Hepatocyte (in vitro differentiated cells): ENCODE results near the gene SLC5A10. TPM values are rescaled to one million over a fixed set of nuclear protein-coding genes. Genes with fewer than 3 reads are reported as not detected.

Source experiments
- DNase-seq: peaks from one replicate; pipeline ENCODE4 v3.0.0-alpha.2; 2016; ENCODE audit warnings: low spot score
- H2AFZ ChIP-seq: fragments of 200-600 bp; sonication (generic); 2 replicates; pipeline ENCODE4 v1.6.0; 2016; ENCODE audit warnings: antibody characterized with exemption, mild to moderate bottlenecking
- H3K27ac ChIP-seq: fragments of 200-600 bp; sonication (generic); 2 replicates; pipeline ENCODE4 v1.5.1; 2016; ENCODE audit warnings: mild to moderate bottlenecking
- H3K27me3 ChIP-seq: fragments of 200-600 bp; sonication (generic); 2 replicates; pipeline ENCODE4 v1.6.1; 2016
- H3K36me3 ChIP-seq: fragments of 200-600 bp; sonication (generic); replicated peaks from 2 replicates; pipeline ENCODE4 v1.5.1; 2016; ENCODE audit warnings: low read depth; ENCODE audit not compliant: insufficient read depth
- H3K4me1 ChIP-seq: fragments of 200-600 bp; sonication (generic); 2 replicates; pipeline ENCODE4 v1.5.1; 2016; ENCODE audit warnings: mild to moderate bottlenecking, moderate library complexity; ENCODE audit not compliant: insufficient read depth
- H3K4me2 ChIP-seq: fragments of 200-600 bp; sonication (generic); 2 replicates; pipeline ENCODE4 v1.6.0; 2016
- H3K4me3 ChIP-seq: fragments of 200-600 bp; sonication (generic); 2 replicates; pipeline ENCODE4 v1.5.1; 2016; ENCODE audit warnings: mild to moderate bottlenecking
- H3K79me2 ChIP-seq: fragments of 200-600 bp; sonication (generic); 2 replicates; pipeline ENCODE4 v1.6.0; 2017; ENCODE audit warnings: mild to moderate bottlenecking
- H3K9me2 ChIP-seq: fragments of 200-600 bp; sonication (generic); replicated peaks from 2 replicates; pipeline ENCODE4 v1.6.0; 2017; ENCODE audit warnings: mild to moderate bottlenecking; ENCODE audit not compliant: insufficient read depth
- H3K9me3 ChIP-seq: fragments of 200-600 bp; sonication (generic); 2 replicates; pipeline ENCODE4 v1.5.1; 2016; ENCODE audit warnings: low read depth, mild to moderate bottlenecking
- H4K20me1 ChIP-seq: fragments of 200-600 bp; sonication (generic); 2 replicates; pipeline ENCODE4 v1.6.0; 2016; ENCODE audit warnings: mild to moderate bottlenecking; ENCODE audit not compliant: insufficient read depth, poor library complexity, severe bottlenecking
- EZH2 ChIP-seq: fragments of 200-600 bp; sonication (generic); IDR thresholded peaks from 2 replicates; pipeline ENCODE4 v1.6.1; 2016; ENCODE audit warnings: antibody characterized with exemption, mild to moderate bottlenecking, borderline replicate concordance
- EZH2phosphoT487 ChIP-seq: fragments of 200-600 bp; sonication (generic); IDR thresholded peaks from one replicate; pipeline ENCODE4 v1.6.1; 2018; ENCODE audit warnings: antibody characterized with exemption, mild to moderate bottlenecking, low read depth, moderate library complexity; ENCODE audit not compliant: unreplicated experiment, severe bottlenecking
- WGBS: methylation state at CpG from one replicate; pipeline ENCODE4 v1.1.6; 2016; ENCODE audit warnings: low lambda C conversion rate; ENCODE audit errors: missing lambda C conversion rate; 5-methylcytosine and 5-hydroxymethylcytosine counted together
- polyA plus RNA-seq: library from polyadenylated mRNA; unstranded; fragments of >200 nt; fragmentation: Nextera tagmentation; extraction: Ambion mirVana; gene quantifications from 2 replicates; pipeline ENCODE4 v1.2.1, GENCODE V29; 2016
- total RNA-seq: library from RNA; depleted of rRNA; stranded (reverse); fragments of >200 nt; gene quantifications from 2 replicates; pipeline ENCODE4 v1.2.3, GENCODE V29; 2014
- TF ChIP-seq, protein P1 (sequence below): fragments of 200-600 bp; sonication (generic); IDR thresholded peaks from 2 replicates; pipeline ENCODE4 v1.5.1; 2016; ENCODE audit warnings: antibody characterized with exemption, mild to moderate bottlenecking; ENCODE audit not compliant: poor library complexity

Gene SLC5A10
- total and polyA plus RNA-seq, 2 experiments from 2014 or later, result 0.22 TPM; not detected in 1

DNA sequence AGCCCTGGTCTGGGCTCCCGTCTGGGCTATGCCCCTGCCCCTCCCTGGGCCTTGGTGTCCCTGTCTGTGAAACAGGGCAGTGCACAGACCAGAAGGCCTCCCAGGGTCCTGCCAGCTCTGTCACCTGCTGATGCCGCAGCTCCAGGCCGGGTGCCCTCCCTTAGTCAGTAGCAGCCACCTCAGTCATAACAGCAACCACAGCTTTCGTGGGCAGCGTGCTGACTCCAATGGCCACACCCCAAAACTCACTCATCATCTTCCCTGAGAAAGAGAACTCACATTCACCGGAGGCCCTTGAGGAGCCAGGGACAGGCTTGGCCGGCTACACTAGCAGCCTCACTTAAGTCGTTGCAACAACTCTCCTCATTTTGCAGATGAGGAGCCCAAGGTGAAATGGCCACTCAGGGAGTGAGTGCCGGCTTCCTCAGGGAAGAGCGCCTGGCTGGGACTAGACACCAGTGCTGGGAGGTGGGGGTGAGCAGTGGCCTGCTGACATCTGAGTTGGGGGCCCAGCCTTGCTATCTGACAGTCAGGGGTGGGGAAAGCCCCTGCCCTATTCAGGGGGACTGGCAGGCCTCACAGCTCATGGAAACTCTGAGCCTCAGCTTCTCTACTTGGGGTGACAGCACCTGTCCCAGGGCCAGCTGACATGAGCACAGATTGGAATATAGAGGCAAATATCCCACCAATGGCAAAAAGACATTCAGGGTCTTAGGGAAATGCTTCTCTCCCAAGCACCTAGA is 22.6 kb downstream of the SLC5A10 start:
- no peak overlapping the region for H3K4me3 ChIP-seq

GRCh38 chr17:18975597-18975996 is 23.6 kb downstream of the SLC5A10 start:
- H3K4me2 ChIP-seq, result no peak overlapping the region
- no peaks in the 10 kb centered on the region for H3K27me3 ChIP-seq
- TF ChIP-seq, protein P1, sequence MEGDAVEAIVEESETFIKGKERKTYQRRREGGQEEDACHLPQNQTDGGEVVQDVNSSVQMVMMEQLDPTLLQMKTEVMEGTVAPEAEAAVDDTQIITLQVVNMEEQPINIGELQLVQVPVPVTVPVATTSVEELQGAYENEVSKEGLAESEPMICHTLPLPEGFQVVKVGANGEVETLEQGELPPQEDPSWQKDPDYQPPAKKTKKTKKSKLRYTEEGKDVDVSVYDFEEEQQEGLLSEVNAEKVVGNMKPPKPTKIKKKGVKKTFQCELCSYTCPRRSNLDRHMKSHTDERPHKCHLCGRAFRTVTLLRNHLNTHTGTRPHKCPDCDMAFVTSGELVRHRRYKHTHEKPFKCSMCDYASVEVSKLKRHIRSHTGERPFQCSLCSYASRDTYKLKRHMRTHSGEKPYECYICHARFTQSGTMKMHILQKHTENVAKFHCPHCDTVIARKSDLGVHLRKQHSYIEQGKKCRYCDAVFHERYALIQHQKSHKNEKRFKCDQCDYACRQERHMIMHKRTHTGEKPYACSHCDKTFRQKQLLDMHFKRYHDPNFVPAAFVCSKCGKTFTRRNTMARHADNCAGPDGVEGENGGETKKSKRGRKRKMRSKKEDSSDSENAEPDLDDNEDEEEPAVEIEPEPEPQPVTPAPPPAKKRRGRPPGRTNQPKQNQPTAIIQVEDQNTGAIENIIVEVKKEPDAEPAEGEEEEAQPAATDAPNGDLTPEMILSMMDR, result no peak
- TF ChIP-seq EZH2phosphoT487 (no peak), EZH2 (no peak)
- H3K79me2 ChIP-seq, result no peaks in the 10 kb centered on the region
- no peak overlapping the region for H3K27ac ChIP-seq
- no peaks in the 10 kb centered on the region for H3K36me3 ChIP-seq
- no peak for DNase-seq
- H2AFZ ChIP-seq, result no peak overlapping the region
- no peaks in the 10 kb centered on the region for H3K9me2 ChIP-seq
- no peaks in the 10 kb centered on the region for H3K9me3 ChIP-seq
- WGBS, result 91% methylated on average over 13 of the region's 13 CpGs
- no peak overlapping the region for H3K4me3 ChIP-seq
- no peaks in the 10 kb centered on the region for H3K4me1 ChIP-seq
- H4K20me1 ChIP-seq, result no peaks in the 10 kb centered on the region

More for the DNA sequence above, 22.6 kb downstream of the SLC5A10 start:
- Histone ChIP-seq H3K9me2 (no peaks in the 10 kb centered on the region), H3K4me1 (peaks cover 6% of the 10 kb centered on the region), H3K79me2 (no peaks in the 10 kb centered on the region), H3K4me2 (no peak overlapping the region), H3K36me3 (no peaks in the 10 kb centered on the region), H3K27ac (no peak overlapping the region), H4K20me1 (no peaks in the 10 kb centered on the region), H3K27me3 (no peaks in the 10 kb centered on the region), H3K9me3 (no peaks in the 10 kb centered on the region), H2AFZ (no peak overlapping the region)
- TF ChIP-seq EZH2 (no peak), EZH2phosphoT487 (no peak)
- TF ChIP-seq, protein P1, result no peak
- WGBS, result 92% methylated on average over 10 of the region's 10 CpGs
- DNase-seq, result no peak

GRCh38 chr17:18976201-18976600 is 24.2 kb downstream of the SLC5A10 start:
- no peaks in the 10 kb centered on the region for H3K36me3 ChIP-seq
- peaks cover 1% of the 10 kb centered on the region for H3K4me1 ChIP-seq
- H2AFZ ChIP-seq, result no peak overlapping the region
- H3K9me2 ChIP-seq, result no peaks in the 10 kb centered on the region
- H3K9me3 ChIP-seq, result no peaks in the 10 kb centered on the region
- WGBS, result 76% methylated on average over 4 of the region's 4 CpGs
- H3K4me2 ChIP-seq, result no peak overlapping the region
- no peaks in the 10 kb centered on the region for H3K27me3 ChIP-seq
- H3K27ac ChIP-seq, result no peak overlapping the region
- TF ChIP-seq EZH2phosphoT487 (no peak), EZH2 (no peak)
- TF ChIP-seq, protein P1, result no peak
- no peaks in the 10 kb centered on the region for H4K20me1 ChIP-seq
- H3K4me3 ChIP-seq, result no peak overlapping the region
- H3K79me2 ChIP-seq, result no peaks in the 10 kb centered on the region
- DNase-seq, result no peak
